ENCODE measurements around the gene MYH6. TPM values are rescaled to one million over a fixed set of nuclear protein-coding genes. Genes with fewer than 3 reads are reported as not detected.

The MYH6 gene
- total and polyA plus RNA-seq, 2 of the 13 experiments (the other 11 are each of a cell fraction or from before 2014, with no cell fraction given), result 0.01 TPM; not detected in 1

- ATAC-seq (no peak), FAIRE-seq (no peak), DNase-seq (ENCODE audit: low spot score) (no peak)
- no TSS peak for BruUV-seq (replicated peaks)
- no peaks in the 10 kb centered on the region for H3K36me3 ChIP-seq (replicated peaks in 1 of 2; ENCODE audit: control insufficient read depth in 1 of 2, insufficient read depth in 2 of 2, low read length in 2 of 2)
- H3K9ac ChIP-seq (ENCODE audit: insufficient read depth, low read depth, low read length), result no peak overlapping the region
- H3K27me3 ChIP-seq (ENCODE audit: control insufficient read depth in 1 of 2, insufficient read depth in 2 of 2, low read length in 2 of 2), result 0 out of 5 replicates have a peak, but pooled peaks cover 0 to 4% of the 10 kb centered on the region in 2 experiments
- H2AFZ ChIP-seq (ENCODE audit: low read length), result no peak overlapping the region
- in situ Hi-C loops (cut with HindIII; ENCODE audit: extremely low pct_ligation_motif_present, low pct_unique_long_range_greater_than_20kb), result no loop called here
- peaks cover 33% of the 10 kb centered on the region for H3K4me1 ChIP-seq (ENCODE audit: insufficient read depth, low read length)
- intact Hi-C loops (cut with micrococcal nuclease; ENCODE audit: unreplicated experiment), result no loop called here
- ChIA-PET POLR2A (no interaction called here), CTCF (ENCODE audit: low intra/inter-chr PET ratio, low total read pairs) (no interaction called here)
- no peak overlapping the region for H3K27ac ChIP-seq (ENCODE audit: extremely low read length, insufficient read depth, low read length)
- no peak overlapping the region for H3K4me3 ChIP-seq (replicated peaks in 1 of 3; ENCODE audit: insufficient read depth in 1 of 3, low read depth in 2 of 3, low read length in 3 of 3)
- no peak overlapping the region for H3K4me2 ChIP-seq (ENCODE audit: low read depth, low read length)
- no peak for TF ChIP-seq TSC22D2 (CRISPR knock-in tag; IDR thresholded peaks at IDR 0.05; ENCODE audit: borderline replicate concordance)
- TF ChIP-seq ZNF503 (CRISPR knock-in tag; IDR thresholded peaks at IDR 0.05), result no peak
- no peak for TF ChIP-seq ZNF432 (CRISPR knock-in tag; IDR thresholded peaks at IDR 0.05; ENCODE audit: borderline replicate concordance)
- no peak for TF ChIP-seq SMC3 (IDR thresholded peaks at IDR 0.05; ENCODE audit: low read length)
- TF ChIP-seq RBAK (CRISPR knock-in tag; IDR thresholded peaks at IDR 0.05), result no peak
- H4K20me1 ChIP-seq (ENCODE audit: insufficient read depth, low read length), result no peaks in the 10 kb centered on the region
- no peaks in the 10 kb centered on the region for H3K9me3 ChIP-seq (ENCODE audit: low read length)
- no peaks in the 10 kb centered on the region for H3K79me2 ChIP-seq (ENCODE audit: insufficient read depth, low read length)
- WGBS (ENCODE audit: low lambda C conversion rate), result 2% methylated on average over 2 of the region's 2 CpGs
Observed at GRCh38 chr14:23452237-23452636, 44.2 kb upstream of the MYH6 start.

- no peak overlapping the region for H3K9ac ChIP-seq (ENCODE audit: insufficient read depth, low read depth, low read length)
- in situ Hi-C loops (cut with HindIII; ENCODE audit: extremely low pct_ligation_motif_present, low pct_unique_long_range_greater_than_20kb), result no loop called here
- TF ChIP-seq ZNF280D (CRISPR knock-in tag; IDR thresholded peaks at IDR 0.05) (0 out of 2 replicates have a peak, but pooled peaks have one; percentile 28), MED8 (CRISPR knock-in tag; IDR thresholded peaks at IDR 0.05; ENCODE audit: insufficient replicate concordance) (peak; percentile 24), STAT5B (CRISPR knock-in tag; IDR thresholded peaks at IDR 0.05) (no peak), NR0B2 (CRISPR knock-in tag; IDR thresholded peaks at IDR 0.05) (no peak), ZNF24 (IDR thresholded peaks at IDR 0.05) (no peak), CEBPG (CRISPR knock-in tag; IDR thresholded peaks at IDR 0.05) (peak; percentile 51)
Observed at GRCh38 chr14:23450379-23450778, 42.3 kb upstream of the MYH6 start.

More at GRCh38 chr14:23450379-23450778, 42.3 kb upstream of the MYH6 start:
- no peak overlapping the region for H3K4me2 ChIP-seq (ENCODE audit: low read depth, low read length)
- no peaks in the 10 kb centered on the region for H4K20me1 ChIP-seq (ENCODE audit: insufficient read depth, low read length)
- BruUV-seq (replicated peaks), result no TSS peak
- peaks cover 30% of the 10 kb centered on the region for H3K4me1 ChIP-seq (ENCODE audit: insufficient read depth, low read length)
- H2AFZ ChIP-seq (ENCODE audit: low read length), result no peak overlapping the region
- 0 out of 5 replicates have a peak, but pooled peaks cover 0 to 4% of the 10 kb centered on the region in 2 experiments for H3K27me3 ChIP-seq (ENCODE audit: control insufficient read depth in 1 of 2, insufficient read depth in 2 of 2, low read length in 2 of 2)
- ATAC-seq (no peak), DNase-seq (ENCODE audit: low spot score) (no peak), FAIRE-seq (no peak)
- no peaks in the 10 kb centered on the region for H3K79me2 ChIP-seq (ENCODE audit: insufficient read depth, low read length)
- H3K27ac ChIP-seq (ENCODE audit: extremely low read length, insufficient read depth, low read length), result no peak overlapping the region
- intact Hi-C loops (cut with micrococcal nuclease; ENCODE audit: unreplicated experiment), result no loop called here
- CTCF ChIA-PET (ENCODE audit: low intra/inter-chr PET ratio, low total read pairs), result no interaction called here
- H3K4me3 ChIP-seq (replicated peaks in 1 of 3; ENCODE audit: insufficient read depth in 1 of 3, low read depth in 2 of 3, low read length in 3 of 3), result no peak overlapping the region
- no peaks in the 10 kb centered on the region for H3K36me3 ChIP-seq (replicated peaks in 1 of 2; ENCODE audit: control insufficient read depth in 1 of 2, insufficient read depth in 2 of 2, low read length in 2 of 2)
- POLR2A ChIA-PET, result no interaction called here
- H3K9me3 ChIP-seq (ENCODE audit: low read length), result no peaks in the 10 kb centered on the region
- under 1% methylated on average over 2 of the region's 2 CpGs for WGBS (ENCODE audit: low lambda C conversion rate)
